HepG2 (cell line): Measurements from ENCODE around the gene SLC9A1.

Source experiments
- CTCF ChIP-seq: sonication (generic); formaldehyde crosslinking; IDR thresholded peaks from 2 replicates; pipeline ENCODE4 v1.5.0; 2020; ENCODE audit warnings: mild to moderate bottlenecking, missing genetic modification reagents, moderate library complexity
- MIXL1 ChIP-seq: IDR thresholded peaks from 2 replicates; pipeline ENCODE4 v1.6.1; 2016
- POLR2AphosphoS5 ChIP-seq: IDR thresholded peaks from 2 replicates; pipeline ENCODE4 v1.6.1; 2012; ENCODE audit warnings: low read depth, low read length
- PRMT3 ChIP-seq: sonication (generic); formaldehyde crosslinking; IDR thresholded peaks from 2 replicates; pipeline ENCODE4 v1.8.1; 2022; ENCODE audit warnings: low read depth, mild to moderate bottlenecking, moderate library complexity, missing genetic modification reagents, borderline replicate concordance
- THAP8 ChIP-seq: sonication (generic); formaldehyde crosslinking; IDR thresholded peaks from 2 replicates; pipeline ENCODE4 v1.5.1; 2020; ENCODE audit warnings: missing genetic modification reagents, mild to moderate bottlenecking, borderline replicate concordance
- ZBTB21 ChIP-seq: sonication (generic); formaldehyde crosslinking; IDR thresholded peaks from 2 replicates; pipeline ENCODE4 v1.4.0; 2020; ENCODE audit warnings: missing genetic modification reagents
- ZFP36 ChIP-seq: fragments of 150-350 bp; IDR thresholded peaks from 2 replicates; pipeline ENCODE4 v1.6.1; 2018; ENCODE audit warnings: borderline replicate concordance, low read length, low read depth; ENCODE audit not compliant: partially characterized antibody
- ZNF670 ChIP-seq: sonication (generic); formaldehyde crosslinking; IDR thresholded peaks from 2 replicates; pipeline ENCODE4 v1.8.0; 2022; ENCODE audit warnings: mild to moderate bottlenecking, missing genetic modification reagents, borderline replicate concordance
- TF ChIP-seq, protein P1 (sequence below): sonication (generic); formaldehyde crosslinking; IDR thresholded peaks from 2 replicates; pipeline ENCODE4 v1.9.0; 2022; ENCODE audit warnings: missing genetic modification reagents, mild to moderate bottlenecking, borderline replicate concordance
- TF ChIP-seq, protein P2 (sequence below): sonication (generic); formaldehyde crosslinking; IDR thresholded peaks from 2 replicates; pipeline ENCODE4 v1.5.1; 2020; ENCODE audit warnings: mild to moderate bottlenecking, missing genetic modification reagents, moderate library complexity

- TF ChIP-seq CTCF (CRISPR knock-in tag): no peak
- no peak for TF ChIP-seq ZBTB21 (CRISPR knock-in tag)
- TF ChIP-seq, protein P1, sequence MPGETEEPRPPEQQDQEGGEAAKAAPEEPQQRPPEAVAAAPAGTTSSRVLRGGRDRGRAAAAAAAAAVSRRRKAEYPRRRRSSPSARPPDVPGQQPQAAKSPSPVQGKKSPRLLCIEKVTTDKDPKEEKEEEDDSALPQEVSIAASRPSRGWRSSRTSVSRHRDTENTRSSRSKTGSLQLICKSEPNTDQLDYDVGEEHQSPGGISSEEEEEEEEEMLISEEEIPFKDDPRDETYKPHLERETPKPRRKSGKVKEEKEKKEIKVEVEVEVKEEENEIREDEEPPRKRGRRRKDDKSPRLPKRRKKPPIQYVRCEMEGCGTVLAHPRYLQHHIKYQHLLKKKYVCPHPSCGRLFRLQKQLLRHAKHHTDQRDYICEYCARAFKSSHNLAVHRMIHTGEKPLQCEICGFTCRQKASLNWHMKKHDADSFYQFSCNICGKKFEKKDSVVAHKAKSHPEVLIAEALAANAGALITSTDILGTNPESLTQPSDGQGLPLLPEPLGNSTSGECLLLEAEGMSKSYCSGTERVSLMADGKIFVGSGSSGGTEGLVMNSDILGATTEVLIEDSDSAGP (CRISPR knock-in tag): no peak
- no peak for TF ChIP-seq ZFP36
- no peak for TF ChIP-seq ZNF670 (CRISPR knock-in tag)
- TF ChIP-seq THAP8 (CRISPR knock-in tag): no peak
- TF ChIP-seq PRMT3: no peak
- TF ChIP-seq POLR2AphosphoS5: no peak
- TF ChIP-seq MIXL1: no peak
- TF ChIP-seq, protein P2, sequence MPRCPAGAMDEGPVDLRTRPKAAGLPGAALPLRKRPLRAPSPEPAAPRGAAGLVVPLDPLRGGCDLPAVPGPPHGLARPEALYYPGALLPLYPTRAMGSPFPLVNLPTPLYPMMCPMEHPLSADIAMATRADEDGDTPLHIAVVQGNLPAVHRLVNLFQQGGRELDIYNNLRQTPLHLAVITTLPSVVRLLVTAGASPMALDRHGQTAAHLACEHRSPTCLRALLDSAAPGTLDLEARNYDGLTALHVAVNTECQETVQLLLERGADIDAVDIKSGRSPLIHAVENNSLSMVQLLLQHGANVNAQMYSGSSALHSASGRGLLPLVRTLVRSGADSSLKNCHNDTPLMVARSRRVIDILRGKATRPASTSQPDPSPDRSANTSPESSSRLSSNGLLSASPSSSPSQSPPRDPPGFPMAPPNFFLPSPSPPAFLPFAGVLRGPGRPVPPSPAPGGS (CRISPR knock-in tag): no peak
Observed at GRCh38 chr1:27144049-27144748, 10.7 kb downstream of the SLC9A1 start.
